PC-9 (cell line): Measurements from ENCODE around the gene NUDT1. TPM values are rescaled to one million over a fixed set of nuclear protein-coding genes. Genes with fewer than 3 reads are reported as not detected.

Source experiments
- BruUV-seq: library from RNA; stranded (reverse); fragments of 400-500 nt; replicated peaks from 2 replicates; lab custom pipeline; 2021; lab: Mats Ljungman, UMichigan
- CTCF ChIA-PET: fragments of 300-600 bp; sonication (Branson Sonifier 250); formaldehyde crosslinking; loops from one replicate; lab custom pipeline; 2022; ENCODE audit warnings: antibody characterized with exemption; lab: Charles Lee
- POLR2A ChIA-PET: fragments of 300-600 bp; sonication (Branson Sonifier 250); formaldehyde crosslinking; loops from one replicate; lab custom pipeline; 2022; ENCODE audit warnings: antibody characterized with exemption; ENCODE audit not compliant: unreplicated experiment; lab: Charles Lee
- DNase-seq, 2 experiments: peaks; one replicate each; pipeline versions ENCODE4 v3.0.0 to v3.0.0-alpha.2; 2015 to 2022; ENCODE audit warnings: mixed read lengths in 1 of 2
- H2AFZ ChIP-seq: fragments of 200-600 bp; sonication (generic); 2 replicates; pipeline ENCODE4 v1.8.1; 2017; ENCODE audit warnings: antibody characterized with exemption
- H3F3A ChIP-seq: fragments of 200-600 bp; sonication (generic); 2 replicates; pipeline ENCODE4 v1.8.1; 2017; ENCODE audit warnings: antibody characterized with exemption, mild to moderate bottlenecking, low read depth; ENCODE audit not compliant: insufficient read depth
- H3K27ac ChIP-seq: fragments of 200-600 bp; sonication (generic); 2 replicates; pipeline ENCODE4 v1.6.1; 2016; ENCODE audit warnings: mixed run types
- H3K27me3 ChIP-seq: fragments of 200-600 bp; sonication (generic); 2 replicates; pipeline ENCODE4 v1.6.1; 2016; ENCODE audit warnings: low read depth, mixed run types; ENCODE audit not compliant: insufficient read depth
- H3K36me3 ChIP-seq: fragments of 200-600 bp; sonication (generic); 2 replicates; pipeline ENCODE4 v1.6.1; 2016; ENCODE audit warnings: low read depth, mixed run types
- H3K4me1 ChIP-seq: fragments of 200-600 bp; sonication (generic); replicated peaks from 2 replicates; pipeline ENCODE4 v1.6.1; 2016; ENCODE audit warnings: mixed run types; ENCODE audit not compliant: insufficient read depth
- H3K4me2 ChIP-seq: fragments of 200-600 bp; sonication (generic); 2 replicates; pipeline ENCODE4 v1.6.1; 2017; ENCODE audit warnings: mixed run types
- H3K4me3 ChIP-seq: fragments of 200-600 bp; sonication (generic); 2 replicates; pipeline ENCODE4 v1.6.1; 2016; ENCODE audit warnings: mixed run types
- H3K79me2 ChIP-seq: fragments of 200-600 bp; sonication (generic); 2 replicates; pipeline ENCODE4 v1.6.1; 2017; ENCODE audit warnings: low read depth, mixed run types
- H3K9me2 ChIP-seq: fragments of 200-600 bp; sonication (generic); 2 replicates; pipeline ENCODE4 v1.8.1; 2017; ENCODE audit warnings: mild to moderate bottlenecking; ENCODE audit not compliant: insufficient read depth
- H3K9me3 ChIP-seq: fragments of 200-600 bp; sonication (generic); 2 replicates; pipeline ENCODE4 v1.8.1; 2016; ENCODE audit warnings: low read depth; ENCODE audit not compliant: insufficient read depth
- H4K20me1 ChIP-seq: fragments of 200-600 bp; sonication (generic); 2 replicates; pipeline ENCODE4 v1.8.1; 2017; ENCODE audit not compliant: insufficient read depth
- EZH2 ChIP-seq: fragments of 200-600 bp; sonication (generic); IDR thresholded peaks from 2 replicates; pipeline ENCODE4 v1.8.0; 2017; ENCODE audit warnings: antibody characterized with exemption, low read depth
- intact Hi-C: fragments of 100-400 bp; cut with micrococcal nuclease; formaldehyde crosslinking; loops from one replicate; pipeline ENCODE4 v1.10.0; 2022; ENCODE audit not compliant: unreplicated experiment
- total RNA-seq: library from RNA; stranded (reverse); gene quantifications from 2 replicates; pipeline ENCODE4 v1.2.3, GENCODE V29; 2021
- TF ChIP-seq, protein P1 (sequence below): fragments of 200-600 bp; sonication (generic); conservative IDR thresholded peaks from 2 replicates; pipeline ENCODE4 v1.6.1; 2017; ENCODE audit warnings: mixed run types, antibody characterized with exemption, mild to moderate bottlenecking, moderate library complexity

The NUDT1 gene
- total RNA-seq, 1 experiment from 2014 or later: 63.9 TPM

DNA sequence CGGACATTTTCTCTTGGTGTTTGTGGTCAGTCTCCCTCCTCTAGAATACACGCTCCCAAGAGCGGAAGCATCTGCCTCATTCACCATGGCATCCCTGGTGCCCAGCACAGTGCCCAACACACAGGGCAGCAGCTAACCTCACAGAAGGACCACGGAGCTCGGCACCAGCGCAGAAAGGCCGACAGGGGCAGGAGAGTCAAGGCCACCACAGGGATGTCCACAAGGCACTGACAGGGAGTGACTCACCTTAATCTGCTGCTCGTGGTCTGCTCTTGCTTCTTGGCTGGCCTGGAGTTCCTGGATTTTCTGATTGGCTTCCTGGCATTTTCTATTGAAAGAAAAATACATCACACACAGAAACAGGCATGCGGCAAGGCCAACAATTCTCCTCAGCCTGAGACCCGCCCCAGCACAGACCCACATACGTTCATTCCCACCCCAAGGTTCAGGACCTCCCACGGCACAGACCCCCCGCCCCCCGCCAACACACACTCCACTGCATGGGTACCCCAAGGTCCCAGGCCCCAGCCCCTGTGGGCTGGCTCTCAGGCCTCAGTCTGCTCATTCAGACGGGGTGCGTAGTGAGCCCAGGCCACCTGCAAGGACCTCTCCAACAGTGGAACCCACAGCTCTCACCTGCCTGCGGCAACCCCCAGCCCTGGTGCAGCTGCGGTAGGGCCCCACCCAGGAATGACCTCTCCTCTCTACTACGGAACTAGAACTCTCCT, 24.1 kb upstream of the NUDT1 start:
- TF ChIP-seq, protein P1, sequence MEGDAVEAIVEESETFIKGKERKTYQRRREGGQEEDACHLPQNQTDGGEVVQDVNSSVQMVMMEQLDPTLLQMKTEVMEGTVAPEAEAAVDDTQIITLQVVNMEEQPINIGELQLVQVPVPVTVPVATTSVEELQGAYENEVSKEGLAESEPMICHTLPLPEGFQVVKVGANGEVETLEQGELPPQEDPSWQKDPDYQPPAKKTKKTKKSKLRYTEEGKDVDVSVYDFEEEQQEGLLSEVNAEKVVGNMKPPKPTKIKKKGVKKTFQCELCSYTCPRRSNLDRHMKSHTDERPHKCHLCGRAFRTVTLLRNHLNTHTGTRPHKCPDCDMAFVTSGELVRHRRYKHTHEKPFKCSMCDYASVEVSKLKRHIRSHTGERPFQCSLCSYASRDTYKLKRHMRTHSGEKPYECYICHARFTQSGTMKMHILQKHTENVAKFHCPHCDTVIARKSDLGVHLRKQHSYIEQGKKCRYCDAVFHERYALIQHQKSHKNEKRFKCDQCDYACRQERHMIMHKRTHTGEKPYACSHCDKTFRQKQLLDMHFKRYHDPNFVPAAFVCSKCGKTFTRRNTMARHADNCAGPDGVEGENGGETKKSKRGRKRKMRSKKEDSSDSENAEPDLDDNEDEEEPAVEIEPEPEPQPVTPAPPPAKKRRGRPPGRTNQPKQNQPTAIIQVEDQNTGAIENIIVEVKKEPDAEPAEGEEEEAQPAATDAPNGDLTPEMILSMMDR: no peak
- TF ChIP-seq EZH2: no peak
- Histone ChIP-seq H4K20me1 (peaks cover 12% of the 10 kb centered on the region; the same call in 1 of the 2 replicates), H3K27ac (no peak overlapping the region), H3K27me3 (no peaks in the 10 kb centered on the region), H2AFZ (no peak overlapping the region), H3K4me1 (no peaks in the 10 kb centered on the region), H3F3A (no peaks in the 10 kb centered on the region), H3K9me2 (no peaks in the 10 kb centered on the region), H3K36me3 (peaks cover 20% of the 10 kb centered on the region; the same call in 1 of the 2 replicates), H3K4me2 (no peak overlapping the region), H3K79me2 (no peaks in the 10 kb centered on the region), H3K4me3 (no peak overlapping the region), H3K9me3 (no peaks in the 10 kb centered on the region)
- POLR2A ChIA-PET: no interaction called here
- no TSS peak for BruUV-seq
- intact Hi-C loops: no loop called here
- CTCF ChIA-PET: no interaction called here
- DNase-seq: no peak

DNA sequence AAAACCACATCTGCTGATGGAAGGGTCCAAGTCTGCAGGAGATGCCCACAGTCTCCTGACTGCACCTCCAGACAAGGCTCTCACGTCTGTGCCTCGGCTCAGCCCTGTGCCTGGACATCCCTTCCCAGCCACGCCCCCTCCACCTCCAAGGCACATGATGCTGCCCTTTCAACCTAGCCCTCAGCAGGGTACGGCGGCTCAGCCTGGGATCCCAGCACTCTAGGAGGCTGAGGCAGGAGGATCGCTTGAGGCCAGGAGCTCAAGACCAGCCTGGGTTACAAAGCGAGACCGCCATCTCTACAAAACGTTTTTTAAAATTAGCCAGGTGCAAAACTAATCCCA, 23.6 kb upstream of the NUDT1 start:
- Histone ChIP-seq H3K27me3 (no peaks in the 10 kb centered on the region), H3K9me2 (no peaks in the 10 kb centered on the region), H3K4me2 (no peak overlapping the region), H3K27ac (no peak overlapping the region), H4K20me1 (peaks cover 12% of the 10 kb centered on the region; the same call in 1 of the 2 replicates), H3K4me3 (no peak overlapping the region), H2AFZ (no peak overlapping the region), H3K36me3 (peaks cover 19% of the 10 kb centered on the region), H3F3A (no peaks in the 10 kb centered on the region), H3K4me1 (no peaks in the 10 kb centered on the region), H3K9me3 (no peaks in the 10 kb centered on the region), H3K79me2 (no peaks in the 10 kb centered on the region)
- POLR2A ChIA-PET: no interaction called here
- CTCF ChIA-PET: no interaction called here
- no TSS peak for BruUV-seq
- no peak for DNase-seq
- intact Hi-C loops: no loop called here
- TF ChIP-seq, protein P1: no peak
- TF ChIP-seq EZH2: no peak

DNA sequence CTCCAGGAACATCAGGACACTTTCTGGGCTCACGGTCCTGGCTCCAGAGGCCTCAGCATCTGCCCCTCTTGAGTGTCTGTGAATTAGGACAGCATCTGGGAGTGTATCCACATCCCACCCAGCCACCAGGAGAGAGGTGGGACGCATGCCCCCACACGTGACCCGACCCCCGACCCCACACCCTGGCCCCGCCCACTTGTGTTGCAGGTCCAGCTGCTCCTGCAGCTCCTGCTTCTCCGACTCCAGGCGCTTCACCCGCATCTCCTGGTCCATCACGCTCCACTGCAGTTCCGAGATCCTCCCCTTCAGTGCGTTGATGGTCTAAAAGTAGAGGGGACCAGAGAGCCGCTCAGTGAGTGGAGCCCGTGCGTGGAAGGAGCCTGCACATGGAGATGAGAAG, 22.9 kb upstream of the NUDT1 start:
- Histone ChIP-seq H3K27ac (no peak overlapping the region), H2AFZ (no peak overlapping the region), H3K4me3 (no peak overlapping the region), H3K4me2 (no peak overlapping the region), H3K4me1 (no peaks in the 10 kb centered on the region), H4K20me1 (peaks cover 12% of the 10 kb centered on the region; the same call in 1 of the 2 replicates), H3K27me3 (no peaks in the 10 kb centered on the region), H3K9me3 (no peaks in the 10 kb centered on the region), H3F3A (no peaks in the 10 kb centered on the region), H3K36me3 (peaks cover 18% of the 10 kb centered on the region), H3K9me2 (no peaks in the 10 kb centered on the region), H3K79me2 (no peaks in the 10 kb centered on the region)
- BruUV-seq: no TSS peak
- ChIA-PET CTCF (no interaction called here), POLR2A (no interaction called here)
- no peak for DNase-seq
- TF ChIP-seq, protein P1: no peak
- no peak for TF ChIP-seq EZH2
- intact Hi-C loops: no loop called here
